ENCODE data around the gene TIAM2.
A peak's percentile ranks its signal among the peaks of the same experiment; 100 is the strongest.
"Not testable (repeated sequence)": the region's sequence is repeated elsewhere in the genome, so short reads cannot be mapped to it uniquely, and the experiment has no call there.

Gene TIAM2

GRCh38 chr6:155215906-155216305 is 220.8 kb downstream of the TIAM2 start:
- WGBS (ENCODE audit: insufficient coverage, insufficient read length): no CpG with 5 or more reads among the region's 4 CpGs
- no peaks in the 10 kb centered on the region for H3K27me3 ChIP-seq (ENCODE audit: control insufficient read depth, insufficient read depth, low read length)
- no peak overlapping the region for H3K4me3 ChIP-seq (ENCODE audit: low read length)
- H3K36me3 ChIP-seq (ENCODE audit: control insufficient read depth, insufficient read depth, low read length): 0 out of 2 replicates have a peak, but pooled peaks cover 3% of the 10 kb centered on the region
- H3K9me3 ChIP-seq (ENCODE audit: control insufficient read depth, insufficient read depth, low read length): no peaks in the 10 kb centered on the region
- H3K27ac ChIP-seq (ENCODE audit: low read length): no peak overlapping the region
- no peak for DNase-seq (ENCODE audit: low read depth, low spot score)
- H3K4me1 ChIP-seq (ENCODE audit: control insufficient read depth, insufficient read depth, low read length): no peaks in the 10 kb centered on the region; the same call in 1 of the 2 replicates

DNA sequence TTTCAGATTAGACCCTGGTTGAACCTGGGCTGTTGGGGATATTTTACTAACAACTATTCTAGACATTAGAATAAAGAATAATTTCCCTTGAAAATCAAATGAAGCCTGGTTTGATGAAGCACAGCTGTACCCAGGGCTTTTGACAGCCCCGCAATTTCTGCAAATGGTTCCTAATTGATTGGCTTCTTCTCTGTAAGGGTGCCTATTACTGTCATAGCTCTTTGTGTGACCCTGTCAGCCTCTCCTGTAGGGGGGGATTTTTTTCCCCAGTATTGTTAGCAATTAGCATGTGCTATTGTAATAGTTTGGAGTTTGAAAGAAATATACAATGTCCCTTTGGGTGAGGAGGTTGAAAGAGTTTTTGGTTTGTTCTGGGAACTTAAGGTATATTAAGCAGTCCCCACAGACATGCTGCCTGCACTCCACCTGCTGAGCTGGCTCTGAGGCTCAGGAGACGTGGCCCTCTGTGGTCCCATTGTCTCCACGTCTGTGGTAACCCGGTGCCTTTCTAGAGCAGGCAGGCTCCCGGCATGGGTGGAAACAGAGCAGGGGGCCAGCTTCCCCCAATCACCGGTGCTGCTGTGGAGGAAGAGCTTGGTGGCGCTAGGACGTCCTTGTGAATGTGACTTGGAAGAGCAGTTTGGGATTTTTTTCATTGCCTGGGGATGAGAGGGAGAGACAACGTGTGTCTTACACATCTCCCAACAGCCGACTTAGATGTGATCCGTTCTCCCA is 221.4 kb downstream of the TIAM2 start:
- no peak overlapping the region for H3K27ac ChIP-seq (ENCODE audit: low read length)
- no CpG with 5 or more reads among the region's 11 CpGs for WGBS (ENCODE audit: insufficient coverage, insufficient read length)
- no peaks in the 10 kb centered on the region; the same call in 1 of the 2 replicates for H3K4me1 ChIP-seq (ENCODE audit: control insufficient read depth, insufficient read depth, low read length)
- no peaks in the 10 kb centered on the region for H3K27me3 ChIP-seq (ENCODE audit: control insufficient read depth, insufficient read depth, low read length)
- DNase-seq (ENCODE audit: low read depth, low spot score): peak; percentile 7
- no peak overlapping the region for H3K4me3 ChIP-seq (ENCODE audit: low read length)
- H3K9me3 ChIP-seq (ENCODE audit: control insufficient read depth, insufficient read depth, low read length): no peaks in the 10 kb centered on the region
- 0 out of 2 replicates have a peak, but pooled peaks cover 3% of the 10 kb centered on the region for H3K36me3 ChIP-seq (ENCODE audit: control insufficient read depth, insufficient read depth, low read length)

GRCh38 chr6:155218711-155219110 is 223.6 kb downstream of the TIAM2 start:
- DNase-seq (ENCODE audit: low read depth, low spot score); H3K4me3 ChIP-seq (ENCODE audit: low read length); H3K27ac ChIP-seq (ENCODE audit: low read length); H3K9me3 ChIP-seq (ENCODE audit: control insufficient read depth, insufficient read depth, low read length); H3K36me3 ChIP-seq (ENCODE audit: control insufficient read depth, insufficient read depth, low read length); H3K27me3 ChIP-seq (ENCODE audit: control insufficient read depth, insufficient read depth, low read length); H3K4me1 ChIP-seq (ENCODE audit: control insufficient read depth, insufficient read depth, low read length): not testable (repeated sequence)
- no CpG with 5 or more reads among the region's 20 CpGs for WGBS (ENCODE audit: insufficient coverage, insufficient read length)

DNA sequence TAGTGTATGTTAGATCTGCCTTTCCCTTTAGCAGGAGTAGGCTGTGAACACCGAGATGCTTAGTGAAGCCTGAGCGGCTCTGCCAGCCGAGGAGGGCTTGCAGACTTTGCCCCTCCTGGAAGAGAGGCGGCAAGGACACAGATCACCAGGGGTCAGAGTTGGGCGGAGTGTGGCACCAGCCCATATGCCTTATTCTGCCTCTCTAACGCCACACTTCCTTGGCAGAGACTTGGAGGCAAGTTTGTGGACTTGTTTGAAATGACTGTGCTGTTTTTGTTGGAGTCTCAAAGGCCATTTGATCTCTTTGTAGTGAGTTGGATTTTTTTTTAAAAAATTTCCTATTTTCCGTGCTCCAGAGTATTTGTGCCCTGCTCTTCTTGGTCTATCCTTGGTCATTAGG is 224.2 kb downstream of the TIAM2 start:
- H3K36me3 ChIP-seq (ENCODE audit: control insufficient read depth, insufficient read depth, low read length): no peaks in the 10 kb centered on the region

DNA sequence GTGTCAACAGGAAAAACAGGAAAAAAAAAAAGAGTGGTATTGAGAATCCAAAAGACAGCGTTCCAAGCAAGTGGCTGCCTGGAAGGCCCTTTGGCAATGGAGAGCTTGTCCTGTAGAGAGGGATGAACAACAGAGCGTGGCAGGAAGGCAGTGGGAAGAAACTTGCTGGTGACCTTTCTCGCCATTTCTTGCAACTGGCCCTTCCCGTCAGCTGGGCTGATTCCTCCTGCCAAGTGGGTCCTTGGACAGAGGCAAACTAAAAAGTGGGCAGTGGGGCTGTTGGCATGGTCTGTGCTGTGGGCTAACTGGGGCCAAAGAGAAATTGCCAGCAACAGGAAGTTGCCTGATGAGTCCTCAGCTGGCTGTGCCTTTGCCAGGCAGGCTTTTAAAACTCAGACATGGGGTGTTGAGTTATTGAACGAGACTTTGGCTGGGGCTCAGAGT is 224.8 kb downstream of the TIAM2 start:
- WGBS (ENCODE audit: insufficient coverage, insufficient read length): no CpG with 5 or more reads among the region's 5 CpGs
- H3K27me3 ChIP-seq (ENCODE audit: control insufficient read depth, insufficient read depth, low read length): no peaks in the 10 kb centered on the region

More for the DNA sequence above, 224.2 kb downstream of the TIAM2 start:
- no peaks in the 10 kb centered on the region for H3K27me3 ChIP-seq (ENCODE audit: control insufficient read depth, insufficient read depth, low read length)
- H3K4me3 ChIP-seq (ENCODE audit: low read length): no peak overlapping the region
- no CpG with 5 or more reads among the region's 7 CpGs for WGBS (ENCODE audit: insufficient coverage, insufficient read length)
- H3K27ac ChIP-seq (ENCODE audit: low read length): no peak overlapping the region
- DNase-seq (ENCODE audit: low read depth, low spot score): no peak
- H3K9me3 ChIP-seq (ENCODE audit: control insufficient read depth, insufficient read depth, low read length): no peaks in the 10 kb centered on the region
- no peaks in the 10 kb centered on the region for H3K4me1 ChIP-seq (ENCODE audit: control insufficient read depth, insufficient read depth, low read length)

GRCh38 chr6:155221086-155221485 is 226.0 kb downstream of the TIAM2 start:
- Histone ChIP-seq H3K27ac (ENCODE audit: low read length) (no peak overlapping the region), H3K36me3 (ENCODE audit: control insufficient read depth, insufficient read depth, low read length) (no peaks in the 10 kb centered on the region), H3K4me1 (ENCODE audit: control insufficient read depth, insufficient read depth, low read length) (no peaks in the 10 kb centered on the region), H3K9me3 (ENCODE audit: control insufficient read depth, insufficient read depth, low read length) (no peaks in the 10 kb centered on the region), H3K27me3 (ENCODE audit: control insufficient read depth, insufficient read depth, low read length) (no peaks in the 10 kb centered on the region), H3K4me3 (ENCODE audit: low read length) (no peak overlapping the region)
- no CpG with 5 or more reads among the region's 4 CpGs for WGBS (ENCODE audit: insufficient coverage, insufficient read length)
- DNase-seq (ENCODE audit: low read depth, low spot score): no peak

More for the DNA sequence above, 224.8 kb downstream of the TIAM2 start:
- Histone ChIP-seq H3K27ac (ENCODE audit: low read length) (no peak overlapping the region), H3K9me3 (ENCODE audit: control insufficient read depth, insufficient read depth, low read length) (no peaks in the 10 kb centered on the region), H3K4me3 (ENCODE audit: low read length) (no peak overlapping the region), H3K4me1 (ENCODE audit: control insufficient read depth, insufficient read depth, low read length) (no peaks in the 10 kb centered on the region), H3K36me3 (ENCODE audit: control insufficient read depth, insufficient read depth, low read length) (no peaks in the 10 kb centered on the region)
- DNase-seq (ENCODE audit: low read depth, low spot score): no peak

DNA sequence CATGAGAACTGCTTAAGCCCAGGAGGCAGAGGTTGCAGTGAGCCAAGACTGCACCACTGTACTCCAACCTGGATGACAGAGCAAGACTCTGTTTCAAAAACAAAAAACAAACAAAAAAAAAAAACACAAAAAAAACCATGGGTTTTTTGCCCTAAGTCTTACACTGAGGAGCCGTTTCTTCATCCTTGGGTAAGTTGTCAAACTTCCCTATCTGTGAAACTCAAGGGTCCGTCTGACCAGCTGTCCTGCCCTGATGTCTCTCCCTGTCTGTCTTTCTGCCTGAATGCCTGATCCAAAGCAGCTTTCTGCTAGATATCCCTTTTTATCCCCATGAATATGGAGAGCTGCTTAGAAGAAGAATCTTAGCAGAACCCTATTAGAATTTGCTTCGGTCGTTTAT is 227.4 kb downstream of the TIAM2 start:
- H3K9me3 ChIP-seq (ENCODE audit: control insufficient read depth, insufficient read depth, low read length): no peaks in the 10 kb centered on the region
- H3K27me3 ChIP-seq (ENCODE audit: control insufficient read depth, insufficient read depth, low read length): no peaks in the 10 kb centered on the region
- H3K4me3 ChIP-seq (ENCODE audit: low read length): no peak overlapping the region
- H3K36me3 ChIP-seq (ENCODE audit: control insufficient read depth, insufficient read depth, low read length): no peaks in the 10 kb centered on the region
- no CpG with 5 or more reads among the region's 4 CpGs for WGBS (ENCODE audit: insufficient coverage, insufficient read length)
- no peaks in the 10 kb centered on the region for H3K4me1 ChIP-seq (ENCODE audit: control insufficient read depth, insufficient read depth, low read length)
- H3K27ac ChIP-seq (ENCODE audit: low read length): no peak overlapping the region
- no peak for DNase-seq (ENCODE audit: low read depth, low spot score)

DNA sequence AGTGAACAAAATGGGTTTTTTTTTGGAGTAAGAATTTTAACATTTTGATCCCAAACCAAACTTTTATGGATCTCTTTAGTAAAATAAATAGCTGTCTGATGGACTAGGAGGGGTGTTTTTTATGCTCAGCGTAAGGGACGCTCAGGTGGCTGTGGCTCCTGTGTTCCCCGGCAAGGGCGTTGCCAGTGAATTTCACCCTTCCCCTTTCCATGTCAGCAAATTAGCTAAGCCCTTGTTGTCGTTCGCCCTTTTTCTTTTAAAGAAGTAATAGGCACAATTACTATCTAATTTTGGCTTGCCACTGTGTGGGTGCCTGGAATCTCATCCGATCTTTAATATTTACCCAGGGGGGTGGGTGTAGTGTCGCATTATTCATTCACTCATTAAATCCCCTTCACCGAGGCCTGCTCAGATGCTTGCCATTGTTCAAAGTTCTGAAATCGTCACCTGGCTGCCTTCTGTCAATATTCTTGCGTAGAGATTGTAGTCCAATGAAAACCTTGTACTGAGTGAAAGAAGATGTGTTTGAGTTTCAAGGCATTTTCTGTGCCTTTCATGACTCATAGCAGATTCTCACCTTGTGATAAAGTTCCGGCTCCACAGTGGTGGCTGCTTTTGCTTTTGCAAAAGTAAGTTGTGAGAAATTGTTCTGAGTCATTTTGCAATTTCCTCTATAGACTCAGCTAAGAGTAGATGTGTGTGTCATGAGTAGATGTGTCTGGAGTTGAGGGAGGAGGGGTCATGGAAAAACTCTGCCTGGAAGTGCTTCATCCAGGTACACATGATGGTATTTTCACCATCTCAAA is 228.7 kb downstream of the TIAM2 start:
- Histone ChIP-seq H3K36me3 (ENCODE audit: control insufficient read depth, insufficient read depth, low read length) (no peaks in the 10 kb centered on the region), H3K27me3 (ENCODE audit: control insufficient read depth, insufficient read depth, low read length) (no peaks in the 10 kb centered on the region), H3K9me3 (ENCODE audit: control insufficient read depth, insufficient read depth, low read length) (no peaks in the 10 kb centered on the region), H3K27ac (ENCODE audit: low read length) (no peak overlapping the region), H3K4me1 (ENCODE audit: control insufficient read depth, insufficient read depth, low read length) (peaks cover under 1% of the 10 kb centered on the region; the same call in 1 of the 2 replicates), H3K4me3 (ENCODE audit: low read length) (no peak overlapping the region)
- no CpG with 5 or more reads among the region's 12 CpGs for WGBS (ENCODE audit: insufficient coverage, insufficient read length)
- DNase-seq (ENCODE audit: low read depth, low spot score): no peak

GRCh38 chr6:155224618-155225017 is 229.5 kb downstream of the TIAM2 start:
- DNase-seq (ENCODE audit: low read depth, low spot score): no peak
- Histone ChIP-seq H3K9me3 (ENCODE audit: control insufficient read depth, insufficient read depth, low read length) (no peaks in the 10 kb centered on the region), H3K4me1 (ENCODE audit: control insufficient read depth, insufficient read depth, low read length) (peaks cover 1% of the 10 kb centered on the region; the same call in 1 of the 2 replicates), H3K4me3 (ENCODE audit: low read length) (no peak overlapping the region), H3K27me3 (ENCODE audit: control insufficient read depth, insufficient read depth, low read length) (no peaks in the 10 kb centered on the region), H3K27ac (ENCODE audit: low read length) (no peak overlapping the region), H3K36me3 (ENCODE audit: control insufficient read depth, insufficient read depth, low read length) (no peaks in the 10 kb centered on the region)
- no CpG with 5 or more reads among the region's 7 CpGs for WGBS (ENCODE audit: insufficient coverage, insufficient read length)

DNA sequence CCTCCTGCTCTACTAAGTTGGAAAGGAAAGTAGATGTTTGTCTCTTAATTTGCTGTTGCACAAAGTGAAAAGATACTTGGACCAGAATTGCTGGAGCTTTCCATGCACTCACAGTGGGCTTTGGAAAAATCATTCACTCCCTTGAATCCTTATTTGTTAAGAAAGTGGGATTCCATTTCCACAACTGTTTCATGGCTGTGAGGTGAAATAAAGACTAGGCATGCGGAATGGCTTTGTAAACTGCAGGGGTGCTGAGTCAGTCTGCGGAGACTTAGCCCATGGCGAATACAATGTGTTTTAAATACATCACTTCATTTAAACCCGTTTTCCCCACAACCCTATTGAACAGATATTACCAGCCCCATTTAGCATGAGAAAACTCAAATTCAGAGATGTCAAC is 231.9 kb downstream of the TIAM2 start:
- no peaks in the 10 kb centered on the region for H3K36me3 ChIP-seq (ENCODE audit: control insufficient read depth, insufficient read depth, low read length)
- H3K4me1 ChIP-seq (ENCODE audit: control insufficient read depth, insufficient read depth, low read length): peaks cover 1% of the 10 kb centered on the region; the same call in 1 of the 2 replicates
- no peak for DNase-seq (ENCODE audit: low read depth, low spot score)
- no peak overlapping the region for H3K4me3 ChIP-seq (ENCODE audit: low read length)
- H3K9me3 ChIP-seq (ENCODE audit: control insufficient read depth, insufficient read depth, low read length): no peaks in the 10 kb centered on the region
- WGBS (ENCODE audit: insufficient coverage, insufficient read length): no CpG with 5 or more reads among the region's 4 CpGs
- no peak overlapping the region for H3K27ac ChIP-seq (ENCODE audit: low read length)
- H3K27me3 ChIP-seq (ENCODE audit: control insufficient read depth, insufficient read depth, low read length): no peaks in the 10 kb centered on the region
